H1 (cell line): ENCODE data around the gene ZNF407. TPM values are rescaled to one million over a fixed set of nuclear protein-coding genes. Genes with fewer than 3 reads are reported as not detected.

Experiments
- CTCF ChIA-PET: fragments of 300-600 bp; sonication (Branson Sonifier 250); formaldehyde crosslinking; loops from one replicate; lab custom pipeline; 2021; ENCODE audit not compliant: partially characterized antibody; lab: Charles Lee
- POLR2A ChIA-PET: fragments of 300-600 bp; sonication (Branson Sonifier 250); formaldehyde crosslinking; loops from one replicate; lab custom pipeline; 2021; ENCODE audit warnings: inconsistent platforms; ENCODE audit not compliant: partially characterized antibody; lab: Charles Lee
- DNase-seq, 2 experiments: peaks; one replicate each; pipeline versions ENCODE4 v3.0.0 to v3.0.0-alpha.2; 2010 to 2022; ENCODE audit warnings: low spot score in 2 of 2, low read depth in 1 of 2, mixed read lengths in 1 of 2
- FAIRE-seq: peaks from 2 replicates; lab custom pipeline; 2011; peaks lifted over from hg19 to GRCh38; lab: Jason Lieb, UNC
- H2AFZ ChIP-seq: 2 replicates; pipeline ENCODE4 v1.8.1; 2012; ENCODE audit warnings: low read length, inconsistent platforms
- H2AK5ac ChIP-seq: 2 replicates; pipeline ENCODE4 v1.6.1; 2013; ENCODE audit warnings: low read depth, low read length
- H2BK120ac ChIP-seq: replicated peaks from 2 replicates; pipeline ENCODE3; 2013; ENCODE audit warnings: low read depth, low read length, inconsistent platforms
- H2BK12ac ChIP-seq: 2 replicates; pipeline ENCODE4 v1.6.1; 2013; ENCODE audit warnings: low read depth, low read length
- H2BK15ac ChIP-seq: 2 replicates; pipeline ENCODE4 v1.6.1; 2013; ENCODE audit warnings: low read length
- H2BK20ac ChIP-seq: 2 replicates; pipeline ENCODE4 v1.6.1; 2013; ENCODE audit warnings: low read length
- H2BK5ac ChIP-seq: 2 replicates; pipeline ENCODE4 v1.6.1; 2013; ENCODE audit warnings: low read depth, low read length
- H3K14ac ChIP-seq: 2 replicates; pipeline ENCODE4 v1.6.1; 2013; ENCODE audit warnings: inconsistent platforms; ENCODE audit not compliant: insufficient read length
- H3K18ac ChIP-seq: 2 replicates; pipeline ENCODE4 v1.6.1; 2013; ENCODE audit warnings: low read length; ENCODE audit errors: extremely low read depth
- H3K23ac ChIP-seq: 2 replicates; pipeline ENCODE4 v1.6.1; 2013; ENCODE audit warnings: inconsistent platforms; ENCODE audit not compliant: insufficient read length
- H3K23me2 ChIP-seq: 2 replicates; pipeline ENCODE4 v1.6.1; 2013; ENCODE audit warnings: low read depth, low read length
- H3K27ac ChIP-seq: 2 replicates; pipeline ENCODE4 v1.6.1; 2011; ENCODE audit warnings: low read depth, low read length, inconsistent platforms
- H3K27me3 ChIP-seq, 4 experiments: replicated peaks in 1 of 4; 1 replicate in 1 of 4; 2 replicates in 3 of 4; pipeline versions ENCODE4 v1.6.1 to v1.8.1; 2011 to 2013; ENCODE audit warnings: low read length in 3 of 4, mild to moderate bottlenecking in 3 of 4, inconsistent platforms in 2 of 4, mixed read lengths in 2 of 4, moderate library complexity in 1 of 4; ENCODE audit not compliant: control insufficient read depth in 3 of 4, insufficient read depth in 3 of 4; ENCODE audit errors: extremely low read depth in 1 of 4
- H3K36me3 ChIP-seq, 4 experiments: 2 replicates each; pipeline versions ENCODE4 v1.6.1 to v1.8.1; 2011 to 2013; ENCODE audit warnings: mild to moderate bottlenecking in 4 of 4, low read length in 3 of 4, moderate library complexity in 2 of 4, control low read depth in 1 of 4, inconsistent platforms in 1 of 4; ENCODE audit not compliant: insufficient read depth in 4 of 4, control insufficient read depth in 2 of 4
- H3K4ac ChIP-seq: replicated peaks from 2 replicates; pipeline ENCODE3; 2013; ENCODE audit warnings: low read length, low read depth, mixed read lengths, inconsistent platforms; ENCODE audit not compliant: insufficient read length
- H3K4me1 ChIP-seq, 4 experiments: replicated peaks in 1 of 4; 1 replicate in 1 of 4; 2 replicates in 3 of 4; pipeline versions ENCODE4 v1.6.1 to v1.8.1; 2011 to 2013; ENCODE audit warnings: low read length in 3 of 4, inconsistent platforms in 2 of 4, mixed read lengths in 1 of 4; ENCODE audit not compliant: insufficient read depth in 4 of 4, control insufficient read depth in 3 of 4
- H3K4me2 ChIP-seq, 2 experiments: 2 replicates each; pipeline versions ENCODE4 v1.6.1 to v1.8.1; 2011 to 2013; ENCODE audit warnings: low read depth in 2 of 2, low read length in 2 of 2, control low read depth in 1 of 2, inconsistent platforms in 1 of 2, mild to moderate bottlenecking in 1 of 2; ENCODE audit not compliant: insufficient read depth in 1 of 2
- H3K4me3 ChIP-seq, 4 experiments: fragments of 200-600, 300-600 bp in 1 of 4; sonication (generic), shearing (Covaris generic), sonication (Bioruptor Twin) in 1 of 4; 2 replicates each; pipeline versions ENCODE4 v1.5.1 to v1.8.1; 2011 to 2016; ENCODE audit warnings: low read length in 4 of 4, low read depth in 3 of 4, control low read depth in 2 of 4, inconsistent platforms in 2 of 4, mild to moderate bottlenecking in 2 of 4, mixed read lengths in 1 of 4, moderate library complexity in 1 of 4; ENCODE audit not compliant: insufficient read depth in 2 of 4; ENCODE audit errors: extremely low read depth in 1 of 4
- H3K56ac ChIP-seq: replicated peaks from 2 replicates; pipeline ENCODE3; 2013; ENCODE audit warnings: low read depth, mild to moderate bottlenecking, mixed read lengths, low read length, inconsistent platforms; ENCODE audit not compliant: insufficient read length
- H3K79me1 ChIP-seq: 2 replicates; pipeline ENCODE4 v1.6.1; 2013; ENCODE audit warnings: low read depth, low read length, control low read depth
- H3K79me2 ChIP-seq, 2 experiments: 2 replicates each; pipeline versions ENCODE4 v1.6.1 to v1.8.1; 2012 to 2013; ENCODE audit warnings: low read length in 2 of 2, mild to moderate bottlenecking in 2 of 2, inconsistent platforms in 1 of 2; ENCODE audit not compliant: insufficient read depth in 2 of 2, control insufficient read depth in 1 of 2
- H3K9ac ChIP-seq, 4 experiments: replicated peaks in 1 of 4; 1 replicate in 1 of 4; 2 replicates in 3 of 4; pipeline versions ENCODE4 v1.6.1 to v1.8.1; 2011 to 2013; ENCODE audit warnings: low read depth in 3 of 4, low read length in 3 of 4, control low read depth in 2 of 4, mild to moderate bottlenecking in 2 of 4, moderate library complexity in 2 of 4, inconsistent platforms in 1 of 4; ENCODE audit errors: extremely low read depth in 1 of 4
- H3K9me3 ChIP-seq, 2 experiments: 2 replicates each; pipeline versions ENCODE4 v1.6.1 to v1.8.1; 2012 to 2013; ENCODE audit warnings: mild to moderate bottlenecking in 2 of 2, moderate library complexity in 2 of 2, control low read depth in 1 of 2, inconsistent platforms in 1 of 2, low read depth in 1 of 2, low read length in 1 of 2, mixed read lengths in 1 of 2; ENCODE audit not compliant: insufficient read depth in 2 of 2
- H4K20me1 ChIP-seq, 2 experiments: replicated peaks in 1 of 2; 2 replicates each; pipeline versions ENCODE3 to v1.8.1; 2011 to 2013; ENCODE audit warnings: inconsistent platforms in 2 of 2, low read length in 2 of 2, mild to moderate bottlenecking in 1 of 2; ENCODE audit not compliant: insufficient read depth in 2 of 2, control insufficient read depth in 1 of 2
- H4K5ac ChIP-seq: 2 replicates; pipeline ENCODE4 v1.6.1; 2013; ENCODE audit warnings: low read length, low read depth, mixed read lengths, inconsistent platforms; ENCODE audit not compliant: insufficient read length
- H4K8ac ChIP-seq: 2 replicates; pipeline ENCODE4 v1.8.0; 2013; ENCODE audit warnings: mild to moderate bottlenecking, moderate library complexity, low read length, inconsistent platforms; ENCODE audit not compliant: insufficient read depth; ENCODE audit errors: extremely low read depth
- H4K91ac ChIP-seq: replicated peaks from 2 replicates; pipeline ENCODE3; 2013; ENCODE audit warnings: low read length, mixed read lengths, inconsistent platforms; ENCODE audit not compliant: insufficient read length
- CBX8 ChIP-seq: fragments of 300-800, 300-1000 bp; sonication (generic); IDR thresholded peaks from 2 replicates; pipeline ENCODE4 v1.7.1; 2016; ENCODE audit warnings: low read depth, low read length, borderline replicate concordance
- CHD1 ChIP-seq: IDR thresholded peaks from 2 replicates; pipeline ENCODE4 v1.6.1; 2012; ENCODE audit warnings: low read depth, low read length, improper control_type of control experiment
- CTCF ChIP-seq, 3 experiments: IDR thresholded peaks; 1 replicate in 2 of 3; 2 replicates in 1 of 3; pipeline versions ENCODE4 v1.5.1 to v1.6.1; 2011; ENCODE audit warnings: low read length in 3 of 3, mild to moderate bottlenecking in 3 of 3, inconsistent platforms in 2 of 3, low read depth in 1 of 3, moderate library complexity in 1 of 3; ENCODE audit not compliant: insufficient read depth in 1 of 3; ENCODE audit errors: control extremely low read depth in 1 of 3
- SIN3A ChIP-seq, 2 experiments: IDR thresholded peaks in 1 of 2; conservative IDR thresholded peaks in 1 of 2; 2 replicates each; pipeline ENCODE4 v1.6.1; 2011 to 2012; ENCODE audit warnings: low read length in 2 of 2, improper control_type of control experiment in 1 of 2, low read depth in 1 of 2, mild to moderate bottlenecking in 1 of 2
- SP1 ChIP-seq: IDR thresholded peaks from 2 replicates; pipeline ENCODE4 v1.6.1; 2011; ENCODE audit warnings: low read depth, low read length
- SUZ12 ChIP-seq: fragments of 200-600 bp; sonication (generic); IDR thresholded peaks from 2 replicates; pipeline ENCODE4 v1.6.1; 2012; ENCODE audit warnings: mild to moderate bottlenecking, inconsistent platforms, low read length, moderate library complexity, mixed read lengths
- ZNF274 ChIP-seq: IDR thresholded peaks from 2 replicates; pipeline ENCODE4 v1.7.0; 2012; ENCODE audit warnings: low read length, borderline replicate concordance; ENCODE audit errors: extremely low read depth
- WGBS, 2 experiments: shearing (Covaris generic) in 1 of 2; methylation state at CpG; one replicate each; pipeline versions ENCODE4 v1.1.6 to v1.1.7; 2013 to 2015; ENCODE audit warnings: low lambda C conversion rate in 2 of 2, mixed read lengths in 2 of 2, inconsistent platforms in 1 of 2, low coverage in 1 of 2, missing lambda C conversion rate in 1 of 2; ENCODE audit not compliant: insufficient replicate concordance in 2 of 2, insufficient coverage in 1 of 2, insufficient read length in 1 of 2; ENCODE audit errors: extremely low coverage in 1 of 2, missing lambda C conversion rate in 1 of 2; 5-methylcytosine and 5-hydroxymethylcytosine counted together
- polyA plus RNA-seq, 7 experiments: library from polyadenylated mRNA; depleted of rRNA in 3 of 7; stranded (reverse) in 5 of 7; unstranded in 2 of 7; fragments of >200 nt in 5 of 7; fragments of 200-250 nt in 2 of 7; gene quantifications; 1 replicate in 5 of 7; 2 replicates in 1 of 7; 4 replicates in 1 of 7; pipeline versions ENCODE4 v1.2.1 to v1.2.3, GENCODE V29; 2011 to 2013; ENCODE audit warnings: missing spikeins in 2 of 7, mixed read lengths in 2 of 7
- total RNA-seq: library from RNA; stranded (reverse); fragmentation: NEBNext Ultra II Directional; extraction: Animal tissue kit (Norgen Biotek cat#: 25700); gene quantifications from 2 replicates; pipeline ENCODE4 v1.2.1, GENCODE V29; 2021

The ZNF407 gene
- total and polyA plus RNA-seq, 2 of the 8 experiments (the other 6 are each of a cell fraction or from before 2014, with no cell fraction given), result 1.5 to 6.8 TPM

- no peaks in the 10 kb centered on the region; a peak in 1 of 7 replicates for H3K27me3 ChIP-seq
- H3K14ac ChIP-seq, result no peak overlapping the region
- 94% methylated on average over 4 of the region's 4 CpGs; no CpG with 5 or more reads in 1 of the 2 experiments for WGBS, 2 experiments
- H3K18ac ChIP-seq, result no peak overlapping the region
- no peak overlapping the region for H4K8ac ChIP-seq
- DNase-seq (no peak), FAIRE-seq (no peak)
- no peak overlapping the region for H2BK5ac ChIP-seq
- H3K9ac ChIP-seq, result no peak overlapping the region
- H3K4me1 ChIP-seq, result peaks cover 0 to 9% (median 0%) of the 10 kb centered on the region in 4 experiments; a peak in 1 of 7 replicates
- no peaks in the 10 kb centered on the region for H3K79me1 ChIP-seq
- H2AK5ac ChIP-seq, result no peak overlapping the region
- ChIA-PET POLR2A (no interaction called here), CTCF (interaction anchor here (1.1 to 1.5 kb wide), 4 partner anchors 8 to 80 kb away, joined by 3 to 4 read pairs (median 3); no protein-coding TSS in a partner anchor)
- no peaks in the 10 kb centered on the region for H3K79me2 ChIP-seq
- H4K91ac ChIP-seq, result no peak overlapping the region
- no peak overlapping the region for H2BK20ac ChIP-seq
- H3K23ac ChIP-seq, result no peak overlapping the region
- no peak overlapping the region for H3K4me3 ChIP-seq
- no peaks in the 10 kb centered on the region for H4K20me1 ChIP-seq
- no peaks in the 10 kb centered on the region for H3K9me3 ChIP-seq
- H2BK12ac ChIP-seq, result no peak overlapping the region
- H3K4me2 ChIP-seq, result no peak overlapping the region
- no peaks in the 10 kb centered on the region for H3K23me2 ChIP-seq
- H3K56ac ChIP-seq, result no peak overlapping the region
- no peak overlapping the region for H2BK120ac ChIP-seq
- no peak overlapping the region for H3K4ac ChIP-seq
- no peak overlapping the region for H2AFZ ChIP-seq
- no peak overlapping the region for H4K5ac ChIP-seq
- H2BK15ac ChIP-seq, result no peak overlapping the region
- no peak overlapping the region for H3K27ac ChIP-seq
- no peaks in the 10 kb centered on the region for H3K36me3 ChIP-seq
- TF ChIP-seq SIN3A (conservative IDR thresholded peaks at IDR 0.05 in 1 of 2, IDR thresholded peaks at IDR 0.05 in 1 of 2; ENCODE audit: low read depth in 1 of 2, low read length in 2 of 2) (no peak), SUZ12 (no peak), SP1 (no peak), CTCF (IDR thresholded peaks at IDR 0.05; ENCODE audit: control extremely low read depth in 1 of 3, insufficient read depth in 1 of 3, low read depth in 1 of 3, low read length in 3 of 3) (no peak), CHD1 (no peak), CBX8 (no peak), ZNF274 (no peak)
Measured at GRCh38 chr18:75043478-75043877, 445.8 kb downstream of the ZNF407 start.
